GM21526 (cell line): ENCODE data around the gene TAS1R1.
"Not testable (repeated sequence)": the region's sequence is repeated elsewhere in the genome, so short reads cannot be mapped to it uniquely, and the experiment has no call there.

Experiments used
- ATAC-seq: cut with Tn5 transposase; IDR thresholded peaks from one replicate; pipeline ENCODE4 v1.9.1; 2021; ENCODE audit warnings: moderate library complexity; ENCODE audit not compliant: unreplicated experiment, low FRiP score

TAS1R1 gene

DNA sequence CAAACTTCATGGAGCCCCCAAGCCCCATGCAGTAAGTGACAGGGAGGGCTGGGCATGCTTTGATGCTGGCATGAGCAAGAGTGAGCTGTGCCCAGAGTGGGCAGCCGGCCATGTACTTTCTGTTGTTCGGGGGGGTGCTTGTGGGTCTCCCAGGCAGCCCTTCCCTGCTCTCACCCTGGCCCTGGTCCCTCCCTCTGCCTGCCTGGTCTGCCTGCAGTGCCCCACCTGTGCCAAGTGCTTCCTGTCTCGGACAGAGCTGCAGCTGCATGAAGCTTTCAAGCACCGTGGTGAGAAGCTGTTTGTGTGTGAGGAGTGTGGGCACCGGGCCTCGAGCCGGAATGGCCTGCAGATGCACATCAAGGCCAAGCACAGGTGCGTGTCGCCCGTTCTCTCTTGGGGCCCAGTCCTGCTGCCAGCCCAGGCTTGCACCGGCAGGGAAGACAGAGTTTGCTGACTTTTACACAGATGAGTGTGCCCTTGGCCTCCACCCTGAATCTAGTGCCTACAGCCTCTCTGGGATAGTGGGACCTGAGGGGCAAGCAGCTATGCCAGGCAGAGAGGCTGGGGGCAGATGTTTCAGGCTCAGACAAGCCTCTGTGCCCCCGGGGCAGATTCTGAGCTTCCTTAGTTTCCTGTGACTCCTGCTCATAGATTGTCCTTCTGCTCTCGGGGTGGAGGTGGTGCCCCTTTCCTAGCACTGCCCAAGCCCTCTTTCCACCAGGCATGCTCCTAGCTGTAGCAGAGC lies 32.3 kb downstream of the TAS1R1 start:
- ATAC-seq: no peak

DNA sequence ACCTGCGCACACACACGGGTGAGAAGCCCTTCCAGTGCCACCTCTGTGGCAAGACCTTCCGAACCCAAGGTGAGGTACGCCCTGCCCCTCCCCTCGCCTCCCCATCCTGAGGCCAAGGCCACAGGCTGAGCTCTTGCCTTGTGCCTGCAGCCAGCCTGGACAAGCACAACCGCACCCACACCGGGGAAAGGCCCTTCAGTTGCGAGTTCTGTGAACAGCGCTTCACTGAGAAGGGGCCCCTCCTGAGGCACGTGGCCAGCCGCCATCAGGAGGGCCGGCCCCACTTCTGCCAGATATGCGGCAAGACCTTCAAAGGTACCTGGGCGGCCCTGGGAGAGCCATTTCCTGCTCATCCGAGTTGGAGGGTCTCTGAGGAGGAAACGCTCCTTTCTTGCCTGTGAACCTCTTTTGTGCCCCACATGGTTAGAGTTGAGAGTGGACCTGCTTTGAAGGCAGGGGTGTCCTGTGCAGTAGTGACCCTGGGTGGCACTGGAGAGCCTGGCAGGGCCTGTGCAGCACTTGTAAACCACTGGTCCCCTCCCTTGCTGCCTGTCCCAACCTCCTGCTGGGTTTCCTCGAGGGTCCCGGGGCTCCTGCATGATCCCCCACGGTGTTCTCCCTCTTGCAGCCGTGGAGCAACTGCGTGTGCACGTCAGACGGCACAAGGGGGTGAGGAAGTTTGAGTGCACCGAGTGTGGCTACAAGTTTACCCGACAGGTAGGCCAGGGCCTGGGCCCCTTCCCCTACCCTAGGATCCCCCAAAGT lies 33.2 kb downstream of the TAS1R1 start:
- ATAC-seq: no peak

DNA sequence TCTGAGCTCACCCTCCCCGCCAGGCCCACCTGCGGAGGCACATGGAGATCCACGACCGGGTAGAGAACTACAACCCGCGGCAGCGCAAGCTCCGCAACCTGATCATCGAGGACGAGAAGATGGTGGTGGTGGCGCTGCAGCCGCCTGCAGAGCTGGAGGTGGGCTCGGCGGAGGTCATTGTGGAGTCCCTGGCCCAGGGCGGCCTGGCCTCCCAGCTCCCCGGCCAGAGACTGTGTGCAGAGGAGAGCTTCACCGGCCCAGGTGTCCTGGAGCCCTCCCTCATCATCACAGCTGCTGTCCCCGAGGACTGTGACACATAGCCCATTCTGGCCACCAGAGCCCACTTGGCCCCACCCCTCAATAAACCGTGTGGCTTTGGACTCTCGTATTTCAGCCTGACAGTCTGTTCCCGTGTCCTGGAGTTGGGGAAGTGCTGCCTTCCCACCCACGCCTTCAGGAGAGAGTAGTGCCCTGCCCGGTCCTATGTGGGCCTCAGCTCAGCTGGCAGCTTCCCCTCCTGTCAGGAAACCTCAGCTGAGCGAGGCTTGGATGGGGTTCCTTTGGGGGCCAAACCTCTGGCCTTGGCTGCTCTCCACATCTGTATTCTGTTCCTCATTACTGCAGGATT lies 33.9 kb downstream of the TAS1R1 start:
- no peak for ATAC-seq

DNA sequence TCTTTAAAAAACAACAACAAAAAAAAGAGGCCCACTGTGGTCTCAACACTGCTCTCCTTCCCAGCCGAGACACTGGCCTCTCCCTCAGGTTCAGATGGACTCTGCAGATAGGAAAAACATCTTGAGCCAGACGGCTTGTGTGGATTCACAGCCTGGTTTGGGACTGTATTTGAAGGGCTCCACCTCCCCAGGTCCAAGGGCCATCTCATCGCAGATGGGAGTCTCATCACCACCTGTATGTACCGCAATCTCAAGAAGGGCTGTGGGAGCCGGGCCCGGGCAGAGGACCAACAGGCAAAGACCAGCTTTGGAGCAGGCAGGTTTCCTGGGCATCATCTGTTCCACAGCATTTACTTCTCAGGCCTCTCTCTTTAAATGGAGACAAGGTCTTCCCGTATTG lies 34.9 kb downstream of the TAS1R1 start:
- no peak for ATAC-seq

DNA sequence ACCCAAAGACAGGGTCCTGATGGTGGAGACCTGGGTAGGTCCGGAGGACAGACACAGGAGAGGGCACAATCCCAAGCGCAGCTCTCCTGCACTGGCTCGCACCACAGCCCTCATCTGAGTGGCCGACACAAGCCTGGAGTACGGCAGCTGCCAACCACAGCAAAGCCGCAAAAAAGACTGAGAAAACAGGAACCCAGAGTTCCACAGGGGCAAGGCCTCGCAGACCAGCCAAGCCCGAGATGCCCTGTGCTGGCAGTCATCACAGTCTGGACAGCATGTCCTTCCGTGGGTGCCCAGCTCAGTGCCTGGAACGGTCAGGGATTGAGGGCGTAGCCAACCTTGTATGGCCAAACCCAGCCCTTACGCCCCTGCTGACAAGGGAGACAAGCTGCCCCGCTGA lies 36.1 kb downstream of the TAS1R1 start:
- no peak for ATAC-seq

DNA sequence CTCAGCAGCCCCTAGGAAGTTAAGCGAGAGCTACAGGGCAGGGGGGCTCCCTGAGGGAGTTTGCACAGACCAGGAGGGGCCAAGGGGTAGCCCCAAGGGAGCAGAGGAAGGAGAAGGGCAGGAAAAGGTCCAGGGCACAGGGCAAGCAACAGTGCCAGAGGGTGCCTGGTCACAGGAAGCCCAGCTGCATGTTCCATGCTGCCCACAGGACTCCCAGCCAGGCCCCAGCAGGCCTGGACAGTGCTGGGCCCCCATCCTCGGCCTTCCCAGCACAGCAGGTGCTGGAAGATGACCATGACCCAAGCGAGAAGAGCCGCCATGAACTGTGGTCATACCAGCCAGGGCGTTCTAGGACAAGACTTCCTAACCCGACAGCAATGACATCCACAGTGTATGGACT lies 36.5 kb downstream of the TAS1R1 start:
- ATAC-seq: no peak

DNA sequence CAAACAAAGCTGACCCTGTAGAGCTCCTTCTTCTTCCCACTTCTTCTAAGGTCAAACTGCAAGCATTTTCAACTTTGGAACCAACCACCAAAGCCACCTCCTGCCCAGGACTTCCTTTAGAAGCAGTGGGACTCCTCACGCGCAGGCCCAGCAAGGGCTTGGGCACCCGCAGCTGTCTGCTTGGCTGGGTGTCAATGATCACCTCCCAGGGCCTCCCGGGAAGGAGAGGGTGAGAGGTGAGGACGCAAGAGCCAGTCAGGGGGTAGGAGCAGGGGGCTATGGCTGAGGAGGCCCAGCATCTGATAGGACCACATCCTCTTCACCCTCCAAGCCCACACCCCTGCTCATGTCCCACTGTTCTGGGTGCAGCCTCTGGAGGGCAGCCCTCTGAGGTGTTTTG lies 37.3 kb downstream of the TAS1R1 start:
- ATAC-seq: no peak

DNA sequence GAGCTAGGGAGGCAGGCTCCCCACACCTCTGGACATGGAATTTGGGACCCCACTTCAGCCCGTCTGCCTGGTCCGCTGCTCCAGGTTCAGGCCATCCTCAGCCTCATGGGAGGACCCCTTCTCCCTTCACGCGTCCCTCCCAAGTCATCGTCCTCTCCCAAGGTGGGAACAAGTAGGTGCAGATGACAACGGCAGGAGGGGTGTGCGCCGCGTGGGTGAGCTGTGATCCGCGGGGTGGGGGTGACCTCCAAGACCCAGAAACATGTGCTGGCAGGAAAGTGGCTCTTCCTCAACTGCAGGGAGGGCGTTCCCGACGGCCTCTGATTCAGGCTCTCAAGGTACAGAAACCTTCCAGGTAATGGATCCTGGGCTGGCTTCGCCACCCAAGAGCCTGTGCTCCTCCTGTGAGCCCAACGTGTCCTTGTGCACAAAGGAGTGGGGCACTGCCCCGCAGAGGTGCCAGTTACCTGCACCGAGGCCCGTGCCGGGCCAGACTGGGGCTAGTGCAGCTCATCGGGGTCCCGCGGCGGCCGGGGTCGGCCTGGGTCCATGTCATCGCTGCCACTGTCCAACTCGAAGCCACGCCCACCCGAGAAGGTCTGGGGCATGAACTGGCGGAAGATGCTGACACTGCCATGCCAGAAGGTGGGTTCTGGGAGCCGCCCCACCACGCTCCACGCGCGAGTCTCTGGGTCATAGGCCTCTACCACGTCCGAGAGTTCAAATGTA lies 37.9 kb downstream of the TAS1R1 start:
- ATAC-seq: no peak

DNA sequence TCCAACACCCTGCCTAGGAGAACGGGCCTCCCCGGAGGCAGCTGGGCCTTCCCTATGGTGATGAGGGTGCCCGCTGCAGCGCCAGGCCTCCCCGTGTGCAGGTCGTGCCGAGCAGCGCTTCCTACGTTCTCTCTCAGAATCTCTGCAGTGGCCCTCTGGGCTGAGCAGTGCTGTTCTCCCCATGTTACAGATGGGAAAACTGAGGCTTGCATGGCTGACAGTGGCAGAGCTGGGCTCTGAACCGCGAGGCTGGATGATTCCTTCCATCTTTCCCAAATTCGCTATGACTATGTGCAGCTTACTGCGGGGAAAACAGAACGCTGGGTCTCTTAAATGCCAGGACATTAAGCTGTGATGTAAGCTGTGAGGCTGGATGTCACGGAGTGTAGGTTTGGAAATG lies 38.7 kb downstream of the TAS1R1 start:
- ATAC-seq: no peak

DNA sequence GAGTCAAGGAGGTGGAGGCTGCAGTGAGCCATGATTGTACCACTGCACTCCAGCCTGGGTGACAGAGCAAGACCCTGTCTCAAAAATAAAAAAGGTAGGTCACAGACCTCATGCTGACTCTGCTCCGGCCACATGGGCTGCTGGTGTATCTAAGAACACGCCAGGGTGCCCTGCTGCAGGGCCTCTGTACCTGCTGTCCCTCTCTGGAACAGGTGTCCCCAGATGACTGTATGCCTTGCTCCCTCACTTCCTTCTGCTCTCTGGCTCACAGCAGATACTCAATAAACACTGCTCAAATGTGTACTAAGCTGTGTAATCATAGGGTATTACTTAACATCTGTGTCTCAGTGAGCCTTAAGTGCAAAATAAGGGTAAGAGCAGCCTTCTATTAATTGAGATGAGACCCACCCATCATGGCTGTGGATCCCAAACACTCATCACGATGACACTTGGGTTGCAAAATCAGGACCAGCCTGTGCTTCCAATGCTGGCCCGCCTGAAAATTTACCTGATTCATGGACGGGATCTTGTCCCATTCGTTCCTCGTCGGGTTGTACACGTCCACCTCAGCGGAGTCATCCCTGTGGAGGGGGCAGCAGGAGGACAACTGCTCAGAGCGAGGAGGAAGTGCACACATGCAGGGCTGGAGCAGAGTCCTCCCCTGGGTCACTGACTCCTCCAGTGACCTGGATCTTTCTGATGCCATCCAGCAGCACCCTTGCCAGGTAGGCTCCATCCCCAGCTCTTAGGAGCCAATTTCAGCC lies 40.1 kb downstream of the TAS1R1 start:
- ATAC-seq: no peak

DNA sequence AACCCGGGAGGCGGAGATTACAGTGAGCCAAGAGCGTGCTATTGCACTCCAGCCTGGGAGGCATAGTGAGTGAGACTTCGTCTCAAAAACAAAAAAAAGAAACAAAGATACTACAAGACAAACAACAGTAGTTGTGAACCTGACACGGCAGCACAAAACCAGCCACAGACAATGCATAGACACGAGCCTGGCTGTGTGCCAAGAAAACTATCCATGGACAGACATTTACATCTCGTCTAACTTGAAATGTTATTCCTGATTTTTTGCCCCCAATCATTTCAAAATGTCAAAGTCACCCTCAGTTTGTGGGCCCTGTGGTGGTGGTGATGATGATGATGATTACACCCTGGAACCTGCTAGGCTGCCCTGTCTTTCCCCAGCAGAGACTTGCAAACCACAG lies 41.2 kb downstream of the TAS1R1 start:
- ATAC-seq: no peak

DNA sequence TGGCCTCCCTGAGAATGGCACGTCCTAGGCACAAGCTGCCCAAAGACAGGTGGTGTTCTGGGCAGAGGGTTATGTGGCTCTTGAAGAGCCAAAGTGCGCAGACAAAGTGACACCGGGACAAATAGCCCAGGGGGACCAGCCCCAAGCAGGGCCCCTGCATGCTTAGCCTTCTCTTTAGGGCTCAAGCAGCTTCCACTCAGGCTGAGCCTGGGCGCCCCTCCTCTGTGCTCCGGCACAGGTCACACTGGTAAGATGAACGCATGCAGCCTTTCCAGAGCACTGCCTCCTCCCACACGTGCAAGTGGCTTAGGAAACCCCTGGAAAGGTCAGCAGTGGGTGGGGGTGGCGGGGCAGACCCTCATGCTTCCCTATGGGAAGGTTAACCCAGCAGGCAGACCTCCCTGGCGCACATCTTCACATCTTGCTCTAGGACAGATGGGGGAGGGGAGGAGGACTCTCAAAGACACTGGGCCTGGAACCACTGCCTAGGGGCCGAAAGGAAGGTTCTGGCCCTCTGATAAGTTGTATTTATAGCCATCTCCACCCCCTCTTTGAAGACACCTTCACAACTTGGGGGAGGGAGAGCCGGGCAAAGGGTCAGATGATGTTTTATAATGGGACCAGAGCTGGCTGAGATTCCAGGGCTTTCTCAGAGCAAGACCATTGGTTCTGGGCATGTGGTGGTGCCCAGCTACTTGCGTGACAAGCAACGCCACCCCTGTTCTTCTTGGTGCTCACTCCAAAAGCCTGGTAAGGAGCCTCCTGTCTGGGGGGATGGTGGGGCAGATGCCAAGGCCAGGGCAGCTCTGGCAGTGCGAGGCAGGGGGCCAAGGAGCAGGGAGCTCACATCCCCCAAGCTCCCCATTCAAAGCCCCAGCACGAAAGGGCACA lies 42.0 kb downstream of the TAS1R1 start:
- no peak for ATAC-seq

DNA sequence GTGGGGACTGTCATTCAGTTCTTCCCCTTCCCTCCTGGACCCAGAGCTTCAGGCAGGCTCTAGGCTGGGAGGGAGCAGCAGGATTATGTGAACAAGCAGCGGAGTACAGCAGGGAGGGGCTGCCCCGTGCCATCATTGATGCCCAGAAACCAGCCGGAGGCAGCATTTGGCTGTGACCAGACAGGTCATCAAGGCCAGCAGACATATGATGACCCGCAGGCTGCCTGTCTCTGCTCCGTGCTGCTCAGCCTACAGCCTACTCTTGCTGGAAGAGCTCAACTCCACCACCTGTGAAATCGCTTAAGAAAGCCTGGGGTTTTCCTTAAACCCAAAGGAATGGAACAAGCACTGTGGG lies 42.6 kb downstream of the TAS1R1 start:
- ATAC-seq: no peak

DNA sequence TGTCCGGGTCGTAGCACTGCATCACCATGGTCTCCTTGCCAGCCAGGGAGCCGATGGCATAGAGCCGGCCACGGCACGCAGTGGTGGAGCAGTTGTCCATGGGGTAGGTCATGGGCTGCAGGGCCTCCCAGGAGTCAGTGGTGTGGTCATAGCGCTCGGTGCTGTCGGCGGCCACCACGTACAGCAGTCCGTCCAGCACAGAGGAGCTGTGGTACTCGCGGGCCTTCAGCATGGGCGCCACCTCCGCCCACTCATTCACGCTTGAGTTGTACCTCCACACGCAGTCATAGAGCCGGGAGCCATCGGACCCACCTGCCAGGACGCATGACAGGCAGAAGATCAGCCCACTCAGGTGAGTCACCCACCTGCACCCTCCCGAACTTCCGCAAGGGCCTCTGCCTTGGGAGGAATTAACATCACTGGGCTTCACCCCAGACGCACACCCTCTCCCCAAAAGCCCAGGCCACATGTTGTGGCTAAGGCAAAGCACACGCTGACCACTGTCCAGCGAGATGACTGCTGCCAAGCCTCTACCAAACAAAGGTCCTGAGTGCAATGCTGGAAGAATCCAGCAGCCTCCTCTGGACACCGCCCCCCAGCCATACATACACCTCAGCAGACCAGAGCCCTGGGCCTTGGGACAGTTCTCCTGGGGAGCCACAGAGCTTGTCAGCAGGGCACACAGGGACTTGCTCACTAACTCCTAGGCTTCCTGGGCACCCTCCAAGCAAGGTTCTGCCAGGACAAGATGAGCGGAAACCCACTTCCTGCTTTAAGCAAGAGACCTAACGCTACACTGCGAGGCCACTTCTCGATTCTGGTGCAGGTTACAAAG lies 44.3 kb downstream of the TAS1R1 start:
- no peak for ATAC-seq

DNA sequence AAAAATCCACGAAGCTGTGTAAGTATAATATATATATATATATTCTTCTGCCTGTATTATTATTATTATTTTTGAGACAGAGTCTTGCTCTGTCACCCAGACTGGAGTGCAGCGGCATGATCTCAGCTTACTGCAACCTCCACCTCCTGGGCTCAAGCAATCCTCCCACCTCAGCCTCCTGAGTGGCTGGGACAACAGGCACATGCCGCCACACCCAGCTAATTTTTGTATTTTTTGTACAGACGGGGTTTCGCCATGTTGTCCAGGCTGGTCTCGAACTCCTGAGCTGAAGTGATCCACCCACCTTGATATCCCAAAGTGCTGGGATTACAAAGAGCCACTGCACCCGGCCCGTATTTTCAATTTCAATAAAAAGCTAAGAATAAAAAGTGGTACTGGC lies 44.9 kb downstream of the TAS1R1 start:
- not testable (repeated sequence) for ATAC-seq

DNA sequence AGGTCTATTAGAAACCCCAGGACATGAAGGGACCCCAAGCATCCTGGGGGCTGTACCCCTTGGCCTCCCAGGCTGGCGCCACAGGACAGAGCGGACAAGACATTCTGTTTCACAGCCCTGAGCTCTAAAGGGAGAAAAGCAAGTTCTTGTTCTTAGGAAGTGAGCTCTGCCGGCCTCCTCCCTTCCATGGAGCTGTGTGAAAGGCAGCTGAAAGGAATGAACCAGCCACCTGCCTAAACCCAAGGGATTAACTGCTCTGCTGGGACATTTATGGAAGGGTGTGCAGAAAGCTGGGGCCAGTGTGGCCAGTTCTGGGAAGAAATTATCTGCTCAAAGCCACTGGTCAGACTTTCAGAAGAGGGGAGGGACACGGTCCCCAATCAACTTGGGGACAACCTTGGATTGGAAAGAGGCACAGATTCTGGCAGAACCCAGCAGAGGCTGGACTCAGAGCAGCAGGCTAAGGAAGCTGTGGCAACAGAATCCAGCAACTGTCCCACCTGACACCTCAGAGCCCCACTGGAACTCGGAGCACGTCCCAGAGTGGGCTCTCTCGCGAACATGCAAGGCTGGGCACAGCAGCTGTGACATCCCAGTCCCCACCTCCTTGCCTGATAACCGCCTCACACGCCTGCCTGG lies 45.4 kb downstream of the TAS1R1 start:
- ATAC-seq: no peak

DNA sequence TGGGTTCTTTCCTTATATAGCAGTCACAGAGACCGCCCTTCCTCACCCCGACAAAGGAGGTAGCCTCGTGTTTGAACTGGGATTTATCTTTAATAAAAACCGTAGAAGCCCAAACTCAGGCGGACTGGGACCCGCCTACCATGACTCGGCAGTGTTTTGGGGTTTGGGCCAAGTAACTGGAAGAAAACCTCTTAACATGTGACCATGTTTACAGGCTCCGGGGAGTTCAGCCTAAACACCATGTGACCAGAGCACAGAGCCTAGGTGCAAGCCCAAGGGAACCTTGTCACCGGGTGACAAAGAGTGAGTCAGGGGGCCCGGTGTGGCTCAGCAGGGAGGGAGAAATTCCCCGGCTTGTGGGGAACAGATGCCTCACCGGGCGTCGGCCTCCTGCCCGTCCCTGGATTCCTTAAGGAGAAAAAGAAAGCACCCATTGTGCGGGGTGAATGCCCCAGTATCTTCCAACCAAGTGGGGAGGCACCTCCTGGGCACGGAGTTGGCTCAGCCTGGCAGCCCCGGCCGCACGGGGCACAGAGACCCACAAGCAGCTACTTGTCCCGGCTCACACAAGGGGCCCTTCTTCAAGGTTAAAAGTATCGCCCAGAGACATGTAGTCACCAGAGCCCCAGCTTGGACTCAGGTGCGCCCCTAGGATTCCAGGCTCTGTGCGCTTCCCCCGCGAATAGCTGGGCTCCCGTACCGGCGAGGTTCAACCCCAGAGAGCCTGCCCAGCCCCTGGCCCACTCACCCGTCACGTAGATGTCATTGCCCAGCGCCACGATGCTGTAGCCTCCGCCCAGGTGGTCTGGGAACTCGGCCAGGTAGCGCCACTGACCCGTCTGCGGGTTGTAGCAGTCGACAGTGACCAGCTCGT lies 46.2 kb downstream of the TAS1R1 start:
- ATAC-seq: no peak
